Measurements from ENCODE around the gene AKIRIN2. TPM values are rescaled to one million over a fixed set of nuclear protein-coding genes. Genes with fewer than 3 reads are reported as not detected.

AKIRIN2 gene
- total RNA-seq, 4 donors from 2014 or later, result 20.1 to 24.0 (median 21.9) TPM

- H3K4me3 ChIP-seq (replicated peaks in 1 of 3), result no peak overlapping the region
- no peaks in the 10 kb centered on the region for H3K36me3 ChIP-seq
- H3K27me3 ChIP-seq, result no peaks in the 10 kb centered on the region
- H3K9me3 ChIP-seq, result no peaks in the 10 kb centered on the region
- TF ChIP-seq, protein P1, sequence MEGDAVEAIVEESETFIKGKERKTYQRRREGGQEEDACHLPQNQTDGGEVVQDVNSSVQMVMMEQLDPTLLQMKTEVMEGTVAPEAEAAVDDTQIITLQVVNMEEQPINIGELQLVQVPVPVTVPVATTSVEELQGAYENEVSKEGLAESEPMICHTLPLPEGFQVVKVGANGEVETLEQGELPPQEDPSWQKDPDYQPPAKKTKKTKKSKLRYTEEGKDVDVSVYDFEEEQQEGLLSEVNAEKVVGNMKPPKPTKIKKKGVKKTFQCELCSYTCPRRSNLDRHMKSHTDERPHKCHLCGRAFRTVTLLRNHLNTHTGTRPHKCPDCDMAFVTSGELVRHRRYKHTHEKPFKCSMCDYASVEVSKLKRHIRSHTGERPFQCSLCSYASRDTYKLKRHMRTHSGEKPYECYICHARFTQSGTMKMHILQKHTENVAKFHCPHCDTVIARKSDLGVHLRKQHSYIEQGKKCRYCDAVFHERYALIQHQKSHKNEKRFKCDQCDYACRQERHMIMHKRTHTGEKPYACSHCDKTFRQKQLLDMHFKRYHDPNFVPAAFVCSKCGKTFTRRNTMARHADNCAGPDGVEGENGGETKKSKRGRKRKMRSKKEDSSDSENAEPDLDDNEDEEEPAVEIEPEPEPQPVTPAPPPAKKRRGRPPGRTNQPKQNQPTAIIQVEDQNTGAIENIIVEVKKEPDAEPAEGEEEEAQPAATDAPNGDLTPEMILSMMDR (IDR thresholded peaks at IDR 0.05), result no peak
- no peak for TF ChIP-seq POLR2A (IDR thresholded peaks at IDR 0.05)
- DNase-seq, result no peak
- no peak overlapping the region for H3K27ac ChIP-seq
- intact Hi-C loops (cut with DNase I), result no loop called here
- peaks cover 6 to 15% of the 10 kb centered on the region in 2 donors for H3K4me1 ChIP-seq
Observed at GRCh38 chr6:87667032-87667431, 35.0 kb downstream of the AKIRIN2 start.

- H3K27ac ChIP-seq, result no peak overlapping the region
- TF ChIP-seq, protein P1 (IDR thresholded peaks at IDR 0.05), result no peak
- TF ChIP-seq POLR2A (IDR thresholded peaks at IDR 0.05), result no peak
Observed at GRCh38 chr6:87664921-87665485, 37.0 kb downstream of the AKIRIN2 start.

DNA sequence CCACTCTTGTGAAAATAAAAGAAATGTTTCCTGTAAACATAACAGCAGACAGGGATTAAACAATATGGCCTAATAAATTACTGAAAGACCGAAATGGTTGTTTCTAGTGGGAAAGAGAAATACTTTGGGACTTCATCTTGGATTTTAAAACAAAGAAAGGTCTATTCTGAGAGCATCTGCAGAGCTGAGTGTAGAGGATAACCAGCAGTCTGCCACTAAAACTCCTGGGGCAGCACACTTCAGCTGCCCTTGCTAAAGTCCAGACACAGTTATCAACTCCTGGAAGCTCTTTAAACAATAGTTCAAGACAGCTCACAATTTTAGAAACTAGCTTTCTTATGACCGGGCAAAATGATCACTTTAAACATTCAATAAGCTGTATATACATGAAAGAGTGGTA, 38.6 kb downstream of the AKIRIN2 start:
- TF ChIP-seq POLR2A (IDR thresholded peaks at IDR 0.05), result no peak
- TF ChIP-seq, protein P1 (IDR thresholded peaks at IDR 0.05), result no peak
- no peaks in the 10 kb centered on the region for H3K36me3 ChIP-seq
- H3K4me1 ChIP-seq, result no peaks in the 10 kb centered on the region
- no peak for DNase-seq
- intact Hi-C loops (cut with DNase I), result no loop called here
- WGBS, 2 donors, result 77 to 87% methylated on average over 2 of the region's 2 CpGs
- no peaks in the 10 kb centered on the region for H3K27me3 ChIP-seq
- H3K27ac ChIP-seq, result no peak overlapping the region
- no peaks in the 10 kb centered on the region for H3K9me3 ChIP-seq
- H3K4me3 ChIP-seq (replicated peaks in 1 of 3), result no peak overlapping the region

More at GRCh38 chr6:87664921-87665485, 37.0 kb downstream of the AKIRIN2 start:
- no peak for DNase-seq
- intact Hi-C loops (cut with DNase I), result no loop called here
- Histone ChIP-seq H3K9me3 (no peaks in the 10 kb centered on the region), H3K4me3 (replicated peaks in 1 of 3) (no peak overlapping the region), H3K4me1 (no peaks in the 10 kb centered on the region), H3K27me3 (no peaks in the 10 kb centered on the region), H3K36me3 (no peaks in the 10 kb centered on the region)

GRCh38 chr6:87661503-87661902, 40.5 kb downstream of the AKIRIN2 start:
- H3K9me3 ChIP-seq, result no peaks in the 10 kb centered on the region
- H3K4me3 ChIP-seq (replicated peaks in 1 of 3), result no peak overlapping the region
- intact Hi-C loops (cut with DNase I), result no loop called here
- no peak for TF ChIP-seq POLR2A (IDR thresholded peaks at IDR 0.05)
- TF ChIP-seq, protein P1 (IDR thresholded peaks at IDR 0.05), result no peak
- no peak for DNase-seq
- H3K36me3 ChIP-seq, result no peaks in the 10 kb centered on the region
- no peaks in the 10 kb centered on the region for H3K27me3 ChIP-seq
- WGBS, 2 donors, result 78 to 81% methylated on average over 1 of the region's 1 CpG
- no peaks in the 10 kb centered on the region for H3K4me1 ChIP-seq
- no peak overlapping the region for H3K27ac ChIP-seq

- no peaks in the 10 kb centered on the region for H3K27me3 ChIP-seq
- intact Hi-C loops (cut with DNase I), result no loop called here
- no peaks in the 10 kb centered on the region for H3K4me1 ChIP-seq
- no peak overlapping the region for H3K4me3 ChIP-seq (replicated peaks in 1 of 3)
- H3K27ac ChIP-seq, result no peak overlapping the region
- no peaks in the 10 kb centered on the region for H3K9me3 ChIP-seq
- WGBS, 2 donors, result 91 to 98% methylated on average over 1 of the region's 1 CpG
- H3K36me3 ChIP-seq, result no peaks in the 10 kb centered on the region
- TF ChIP-seq POLR2A (IDR thresholded peaks at IDR 0.05), result no peak
- TF ChIP-seq, protein P1 (IDR thresholded peaks at IDR 0.05), result no peak
- DNase-seq, result no peak
Observed at GRCh38 chr6:87661016-87661415, 41.0 kb downstream of the AKIRIN2 start.
